Measurements from ENCODE around the gene EFHD2.
"Not testable (repeated sequence)": the region's sequence is repeated elsewhere in the genome, so short reads cannot be mapped to it uniquely, and the experiment has no call there.

EFHD2 gene

DNA sequence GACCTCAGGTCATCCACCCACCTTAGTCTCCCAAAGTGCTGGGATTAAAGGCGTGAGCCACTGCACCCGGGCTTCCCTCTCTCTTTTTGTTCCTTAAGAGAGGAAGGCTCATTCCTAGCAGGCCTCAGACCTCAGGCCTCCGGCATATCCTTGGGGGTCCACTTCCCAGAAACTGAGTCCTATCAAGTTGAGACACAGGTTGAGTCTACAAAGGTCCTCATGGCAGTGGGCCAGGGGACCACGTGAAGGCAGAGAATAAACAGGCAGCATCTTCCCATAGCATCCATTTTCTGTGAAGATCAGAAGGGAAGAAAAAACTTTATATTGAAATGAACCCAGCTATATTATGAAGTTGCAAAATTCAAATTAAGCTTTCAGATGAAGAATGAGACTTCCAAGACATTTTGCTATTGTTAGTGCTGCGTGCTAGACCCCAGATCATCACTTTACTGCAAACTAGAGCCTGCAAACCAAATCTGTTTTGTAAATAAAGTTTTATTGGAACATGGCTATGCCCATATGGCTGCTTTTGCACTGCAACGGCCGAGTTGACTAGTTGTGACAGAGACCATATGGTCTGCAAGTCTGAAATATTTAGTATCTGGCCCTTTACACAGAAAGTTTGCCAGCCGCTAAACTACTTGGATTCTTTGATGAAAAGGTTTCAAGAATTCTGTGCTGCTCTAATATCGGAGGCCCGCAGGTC, 43.3 kb downstream of the EFHD2 start:
- DNase-seq (ENCODE audit: low read depth in 3 of 3), result no peak

DNA sequence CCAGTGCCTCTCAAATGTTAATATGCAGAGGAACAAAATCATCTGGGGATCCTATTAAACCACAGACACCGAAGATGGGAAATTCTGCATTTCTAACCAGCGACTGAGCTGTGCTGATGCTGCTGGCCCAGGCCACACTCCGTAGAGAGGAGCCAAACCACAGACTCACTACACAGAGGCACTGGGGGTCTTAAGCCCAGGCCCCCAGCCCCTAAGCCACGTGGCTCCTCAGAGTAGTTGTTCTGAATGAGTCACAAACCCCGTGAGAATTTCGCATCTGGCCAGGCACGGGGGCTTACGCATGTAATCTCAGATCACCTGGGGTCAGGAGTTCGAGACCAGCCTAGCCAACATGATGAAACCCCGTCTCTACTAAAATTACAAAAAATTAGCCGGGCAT, 44.0 kb downstream of the EFHD2 start:
- DNase-seq (ENCODE audit: low read depth in 3 of 3), result no peak

DNA sequence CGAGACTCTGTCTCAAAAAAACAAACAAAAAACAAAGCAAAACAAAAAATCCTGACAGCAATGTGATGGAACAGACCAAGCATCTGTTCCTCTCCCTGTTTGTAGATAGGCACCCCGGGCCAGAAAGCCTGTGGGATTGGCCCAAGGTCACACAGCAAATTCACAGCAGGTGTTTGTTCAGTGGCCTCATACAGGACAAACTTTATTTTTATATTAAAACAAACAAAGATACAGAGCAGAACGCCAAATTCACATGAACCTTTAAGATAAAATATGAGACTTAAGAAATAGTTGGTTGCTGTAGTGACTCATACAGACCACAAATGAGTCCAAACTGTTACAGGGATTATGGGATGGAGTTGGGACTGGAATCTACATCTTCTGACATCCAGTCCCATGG, 44.6 kb downstream of the EFHD2 start:
- no peak for DNase-seq (ENCODE audit: low read depth in 3 of 3)

DNA sequence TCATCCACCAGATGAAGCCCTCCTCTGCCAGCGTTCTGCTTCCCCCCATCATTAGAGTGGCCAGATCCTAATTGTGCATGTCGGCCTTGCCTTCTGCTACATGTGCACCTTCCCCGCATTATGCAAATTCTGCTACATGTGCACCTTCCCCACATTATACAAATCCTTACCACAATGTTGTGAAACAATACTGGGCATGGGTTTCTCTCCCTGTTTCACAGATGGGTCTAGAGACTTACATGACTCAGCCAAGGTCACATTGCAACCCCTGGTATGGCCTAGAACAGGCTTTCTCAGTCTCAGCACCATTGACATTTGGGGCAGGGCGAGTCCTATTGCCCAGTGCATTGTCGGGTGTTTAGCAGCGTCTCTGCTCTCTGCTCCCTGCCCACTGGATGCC, 45.8 kb downstream of the EFHD2 start:
- no peak for DNase-seq (ENCODE audit: low read depth in 3 of 3)

DNA sequence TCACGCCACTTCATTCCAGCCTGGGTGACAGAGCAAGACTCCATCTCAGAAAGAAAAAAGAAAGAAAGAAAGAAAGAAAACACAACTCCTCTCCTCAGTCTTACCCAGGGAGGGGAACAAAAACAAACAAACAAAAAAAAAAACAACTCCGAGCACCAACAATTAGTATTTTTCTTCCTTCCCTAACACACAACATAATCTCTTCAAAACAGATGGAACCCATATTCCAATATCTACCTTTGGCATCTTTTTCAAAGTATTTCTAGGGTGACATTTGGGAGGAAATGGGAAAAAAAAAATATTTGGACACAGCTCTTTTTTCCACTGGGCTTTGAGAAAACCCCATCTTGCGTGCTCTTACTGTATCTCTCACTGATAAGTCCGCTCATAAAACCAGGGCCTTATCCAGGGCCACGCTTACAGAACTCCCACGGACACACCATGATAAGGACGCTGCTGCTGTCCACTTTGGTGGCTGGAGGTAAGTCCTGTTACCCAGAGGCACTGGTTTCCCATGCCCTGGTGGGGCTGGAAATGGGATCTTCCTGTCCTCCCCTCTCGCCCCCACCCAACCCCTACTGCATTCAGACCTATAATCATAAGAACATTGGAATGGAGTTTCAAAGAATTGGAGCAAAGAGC, 46.7 kb downstream of the EFHD2 start, which contains the start of gene CELA2A:
TSS of gene CELA2A (plus strand) at position 420 of the 642 bp plus-strand sequence. CDS start at position 442, 22 bp downstream.
- DNase-seq (ENCODE audit: low read depth in 3 of 3), result no peak

DNA sequence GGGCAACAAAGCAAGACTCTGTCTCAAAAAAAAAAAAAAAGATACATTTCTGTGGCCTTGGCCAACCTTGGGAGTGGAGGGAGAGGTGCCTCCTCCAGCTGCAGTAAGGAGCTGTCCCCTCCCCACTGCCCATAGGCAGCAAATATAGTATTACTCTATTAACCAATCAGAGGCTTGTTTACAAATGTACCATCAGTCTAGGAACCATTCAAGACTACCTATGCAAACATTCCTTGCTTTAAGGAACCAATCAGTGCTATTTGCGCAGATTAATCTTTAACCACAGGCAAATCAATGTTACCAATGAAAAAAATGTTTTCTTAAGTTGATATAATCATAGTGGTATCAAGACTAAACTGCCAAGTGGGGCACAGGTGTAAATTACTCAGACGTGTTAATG, 47.9 kb downstream of the EFHD2 start:
- DNase-seq (ENCODE audit: low read depth in 3 of 3), result no peak

DNA sequence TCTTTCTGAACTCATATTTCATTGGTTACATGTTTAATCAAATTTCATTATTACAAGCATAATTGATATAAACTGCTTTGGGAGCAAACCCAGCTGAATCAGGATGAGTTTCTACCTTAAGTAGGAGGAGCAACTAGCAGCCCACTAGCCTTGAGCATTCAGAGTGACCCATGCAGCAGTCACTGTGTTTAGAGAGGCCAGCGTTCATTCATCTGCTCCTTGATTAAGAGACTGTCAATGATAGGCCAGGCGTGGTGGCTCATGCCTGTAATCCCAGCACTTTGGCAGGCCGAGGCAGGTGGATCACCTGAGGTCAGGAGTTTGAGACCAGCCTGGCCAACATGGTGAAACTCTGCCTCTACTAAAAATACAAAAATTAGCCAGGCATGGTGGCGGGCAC, 48.7 kb downstream of the EFHD2 start:
- not testable (repeated sequence) for DNase-seq (ENCODE audit: low read depth in 3 of 3)

DNA sequence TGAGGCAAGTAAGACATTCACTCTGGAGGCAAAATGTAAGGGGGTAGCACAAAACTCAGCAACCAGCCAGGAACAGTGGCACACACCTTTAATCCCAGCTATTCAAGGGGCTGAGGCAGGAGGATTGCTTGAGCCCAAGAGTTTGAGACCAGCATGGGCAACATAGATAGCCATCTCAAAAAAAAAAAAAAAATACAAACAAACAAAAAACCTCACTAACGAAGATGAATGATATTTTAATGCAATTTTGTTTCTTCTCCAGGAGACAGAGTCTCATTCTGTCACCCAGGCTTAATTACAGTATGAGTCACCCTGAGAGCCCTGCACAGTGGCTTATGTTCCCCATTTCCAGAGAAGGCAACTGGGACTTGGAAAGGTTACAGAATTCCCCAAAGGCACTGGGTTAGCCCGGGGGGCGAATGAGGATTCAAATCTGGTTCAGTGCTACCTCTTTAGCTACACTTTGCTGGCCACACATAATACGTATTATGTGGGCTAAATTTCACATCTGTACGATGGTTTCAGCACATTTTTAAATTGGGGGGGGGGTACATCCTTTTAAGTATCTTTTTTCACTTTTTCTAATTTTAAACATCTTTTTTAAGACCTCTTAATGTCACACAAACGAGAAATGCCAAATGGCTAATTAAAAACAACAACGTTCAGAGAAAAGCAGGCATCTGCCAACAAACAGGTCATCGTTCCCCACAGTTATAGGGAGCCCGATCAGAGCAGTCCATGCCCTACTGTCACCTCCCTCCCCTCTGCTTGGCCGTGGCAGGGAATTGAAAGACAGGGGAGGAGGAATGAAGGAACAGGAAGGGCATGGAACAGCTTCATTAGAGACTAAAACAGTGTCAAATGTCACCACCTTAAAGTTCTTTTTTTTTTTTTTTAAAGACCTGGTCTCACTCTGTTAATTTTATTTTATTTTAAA, 50.4 kb downstream of the EFHD2 start:
- no peak for DNase-seq (ENCODE audit: low read depth in 3 of 3)

DNA sequence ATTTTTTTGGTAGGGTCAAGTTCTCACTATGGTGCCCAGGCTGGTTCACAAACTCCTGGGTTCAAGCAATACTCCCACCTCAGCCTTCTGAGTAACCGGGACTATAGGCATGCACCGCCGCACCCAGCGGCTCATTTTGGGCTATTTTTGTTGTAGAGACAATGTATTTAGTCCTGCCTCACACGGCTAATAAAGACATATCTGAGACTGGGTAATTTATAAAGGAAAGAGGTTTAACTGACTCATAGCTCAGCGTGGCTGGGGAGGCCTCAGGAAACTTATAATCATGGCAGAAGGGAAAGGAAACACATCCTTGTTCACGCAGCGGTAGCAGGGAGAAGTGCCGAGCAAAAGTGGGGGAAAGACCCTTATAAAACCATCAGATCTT, 51.0 kb downstream of the EFHD2 start:
- DNase-seq (ENCODE audit: low read depth in 3 of 3), result no peak

DNA sequence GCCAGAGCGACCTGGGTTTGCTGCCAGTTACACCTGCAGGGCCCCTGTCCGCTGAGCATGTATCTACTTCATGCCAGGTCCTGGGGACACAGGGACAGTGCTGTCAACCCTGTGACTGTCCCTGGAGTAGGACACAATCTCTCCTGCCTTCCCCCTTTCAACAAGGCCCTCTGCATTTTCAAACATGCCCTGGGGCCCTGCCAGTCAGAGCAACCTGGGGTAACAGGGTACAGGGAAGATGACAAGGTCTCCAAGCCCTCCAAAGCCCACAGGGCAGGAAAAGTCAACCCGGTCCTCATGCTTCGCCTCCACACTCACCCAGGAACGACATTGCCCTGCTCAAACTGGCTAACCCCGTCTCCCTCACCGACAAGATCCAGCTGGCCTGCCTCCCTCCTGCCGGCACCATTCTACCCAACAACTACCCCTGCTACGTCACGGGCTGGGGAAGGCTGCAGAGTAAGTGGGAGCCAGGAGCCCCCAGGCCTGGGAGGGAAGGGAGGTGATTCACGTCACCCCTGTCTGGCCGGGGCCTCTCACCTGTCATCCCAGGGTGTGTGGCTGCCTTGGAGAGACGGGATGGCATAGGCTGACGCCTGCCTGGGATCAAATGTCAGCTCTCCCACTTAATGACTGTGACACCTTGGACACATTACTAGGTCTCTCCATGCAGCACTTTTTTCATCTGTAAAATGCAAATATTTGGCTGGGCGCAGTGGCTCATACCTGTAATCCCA, 53.5 kb downstream of the EFHD2 start:
- not testable (repeated sequence) for DNase-seq (ENCODE audit: low read depth in 3 of 3)

DNA sequence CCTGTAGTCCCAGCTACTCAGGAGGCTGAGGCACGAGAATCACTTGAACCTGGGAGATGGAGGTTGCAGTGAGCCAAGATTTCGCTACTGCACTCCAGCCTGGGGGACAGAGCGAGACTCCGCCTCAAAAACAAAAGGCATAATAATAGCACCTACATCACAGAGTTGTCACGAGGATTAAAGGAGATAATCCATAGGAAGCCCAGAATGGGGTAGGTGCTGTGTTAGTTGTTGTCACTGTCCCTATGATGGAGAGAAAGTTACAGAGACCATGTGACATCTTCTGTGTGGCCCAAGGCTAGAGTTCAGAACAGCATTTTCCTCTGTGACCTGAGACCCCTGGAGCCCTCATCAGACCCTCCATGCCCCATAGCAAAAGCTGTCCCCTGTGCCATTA, 54.2 kb downstream of the EFHD2 start:
- DNase-seq (ENCODE audit: low read depth in 3 of 3), result not testable (repeated sequence)

DNA sequence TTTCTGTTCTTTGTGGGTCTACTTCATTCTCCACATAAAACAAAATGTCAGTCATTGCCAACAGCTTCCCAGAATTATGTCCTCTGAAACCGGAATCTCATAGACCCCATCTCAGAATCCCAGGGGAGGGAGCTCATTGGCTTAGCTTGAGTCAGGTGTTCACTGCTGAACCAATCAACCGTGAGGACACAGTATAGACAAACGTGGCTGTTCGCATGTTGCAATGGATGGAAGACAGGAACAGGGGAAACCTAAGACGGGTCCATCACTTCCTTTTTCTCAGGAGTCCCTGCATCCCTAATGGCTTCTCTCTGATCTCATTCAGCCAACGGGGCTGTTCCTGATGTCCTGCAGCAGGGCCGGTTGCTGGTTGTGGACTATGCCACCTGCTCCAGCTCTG, 56.0 kb downstream of the EFHD2 start:
- no peak for DNase-seq (ENCODE audit: low read depth in 3 of 3)

DNA sequence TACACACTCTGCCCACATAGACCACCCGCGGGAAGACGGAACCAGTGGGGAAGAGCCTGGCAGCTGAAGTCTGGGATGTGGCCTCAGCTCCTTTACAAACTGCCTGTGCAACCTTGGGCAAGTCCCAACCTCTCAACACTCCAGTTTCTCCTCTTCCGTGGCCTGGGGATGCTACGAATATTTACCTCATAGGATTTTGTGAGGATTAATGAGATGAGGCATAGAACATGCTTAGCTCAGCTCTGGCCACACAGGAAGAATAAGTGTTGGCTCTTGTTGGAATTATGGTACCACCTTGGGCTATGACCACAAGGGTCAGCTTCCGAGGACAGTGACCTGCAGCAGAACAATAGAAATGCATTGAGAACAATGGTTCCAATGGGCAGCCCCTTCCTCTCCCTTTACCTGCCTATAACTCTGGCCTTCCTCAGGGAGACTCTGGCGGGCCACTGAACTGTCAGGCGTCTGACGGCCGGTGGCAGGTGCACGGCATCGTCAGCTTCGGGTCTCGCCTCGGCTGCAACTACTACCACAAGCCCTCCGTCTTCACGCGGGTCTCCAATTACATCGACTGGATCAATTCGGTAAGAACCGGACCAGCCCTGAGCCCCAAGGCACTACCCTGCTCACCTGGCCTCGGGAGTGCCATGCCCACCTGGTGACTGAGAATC, 57.4 kb downstream of the EFHD2 start:
- DNase-seq (ENCODE audit: low read depth in 3 of 3), result not testable (repeated sequence)

DNA sequence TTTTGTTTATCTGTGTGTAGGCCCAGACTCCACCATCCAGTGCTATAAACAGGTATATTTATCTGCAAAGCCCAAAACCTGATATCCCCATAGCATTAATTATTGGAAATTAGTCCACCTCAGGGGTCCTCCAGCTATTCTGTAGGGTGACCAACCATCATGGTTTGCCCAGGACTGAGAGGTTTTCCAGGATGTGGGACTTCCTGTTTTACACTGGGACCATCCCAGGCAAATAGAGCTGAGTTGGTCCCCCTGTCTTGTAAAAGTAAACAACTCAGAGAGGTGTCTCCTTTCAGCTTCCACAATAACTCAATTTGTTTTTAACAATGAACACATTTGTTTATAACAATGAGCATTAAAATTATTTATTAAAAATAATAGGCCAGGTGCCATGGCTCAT, 58.5 kb downstream of the EFHD2 start:
- no peak for DNase-seq (ENCODE audit: low read depth in 3 of 3)

DNA sequence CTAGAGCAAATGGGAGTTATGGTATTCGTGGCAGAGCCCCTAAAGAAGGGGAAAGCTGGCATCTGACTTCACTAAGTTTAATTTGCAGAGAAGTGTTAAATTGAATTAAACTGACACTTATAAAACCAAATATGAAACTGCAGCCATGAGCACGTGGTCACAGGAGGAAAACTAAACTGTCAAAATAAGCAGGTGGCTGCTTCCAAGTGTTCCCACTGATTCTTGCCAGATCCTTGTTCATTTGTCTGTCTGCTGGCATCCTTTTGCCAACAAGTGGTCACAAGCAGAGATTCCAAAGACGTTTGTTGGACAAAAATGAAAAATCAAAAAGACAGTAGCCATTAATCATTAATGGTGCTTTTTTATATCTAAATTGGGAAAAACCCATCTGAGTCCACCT, 59.7 kb downstream of the EFHD2 start:
- no peak for DNase-seq (ENCODE audit: low read depth in 3 of 3)

DNA sequence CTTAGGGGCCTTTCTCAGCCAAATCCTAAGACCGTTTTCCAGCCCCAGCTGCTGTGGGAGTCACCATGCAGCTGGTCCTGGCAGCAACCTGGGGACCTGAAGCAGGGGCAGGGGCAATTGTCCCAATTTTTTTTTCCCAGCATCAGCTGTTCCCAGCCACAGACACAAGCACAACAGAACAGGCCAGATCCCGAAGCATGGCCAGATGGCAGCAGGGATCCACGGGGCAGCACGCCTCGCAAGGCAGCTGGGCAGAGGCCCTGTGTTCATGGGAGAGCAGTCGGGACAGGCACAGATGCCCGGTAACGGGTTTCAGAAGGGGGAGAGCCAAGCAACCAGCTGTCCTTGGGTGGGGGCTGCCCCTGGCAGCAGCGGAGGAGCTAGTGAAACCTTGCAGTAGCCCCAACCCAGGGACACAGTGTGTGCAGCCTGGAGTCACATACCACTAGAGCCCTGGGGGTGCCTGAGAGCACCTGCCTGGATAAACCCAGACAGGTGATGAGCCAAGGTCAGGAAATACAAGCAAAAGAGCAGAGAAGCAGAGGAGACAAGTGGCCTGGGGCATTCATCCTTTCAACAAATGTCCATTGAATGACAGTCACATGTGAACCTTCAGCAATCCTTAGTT, 60.2 kb downstream of the EFHD2 start:
- not testable (repeated sequence) for DNase-seq (ENCODE audit: low read depth in 3 of 3)

DNA sequence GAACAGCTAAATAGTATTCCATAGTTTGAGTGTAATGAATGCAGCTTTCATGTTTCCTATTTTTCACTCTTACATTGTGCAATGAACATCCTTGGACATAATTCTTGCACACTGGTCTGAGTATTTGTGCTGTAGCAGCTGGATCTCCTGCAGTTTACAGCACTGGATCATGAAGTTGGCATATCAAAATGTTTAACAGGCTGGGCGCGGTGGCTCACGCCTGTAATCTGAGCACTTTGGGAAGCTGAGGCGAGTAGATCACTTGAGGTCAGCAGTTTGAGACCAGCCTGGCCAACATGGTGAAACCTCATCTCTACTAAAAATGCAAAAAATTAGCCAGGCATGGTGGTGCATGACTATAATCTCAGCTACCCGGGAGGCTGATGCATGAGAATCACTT, 61.4 kb downstream of the EFHD2 start:
- DNase-seq (ENCODE audit: low read depth in 3 of 3), result not testable (repeated sequence)

DNA sequence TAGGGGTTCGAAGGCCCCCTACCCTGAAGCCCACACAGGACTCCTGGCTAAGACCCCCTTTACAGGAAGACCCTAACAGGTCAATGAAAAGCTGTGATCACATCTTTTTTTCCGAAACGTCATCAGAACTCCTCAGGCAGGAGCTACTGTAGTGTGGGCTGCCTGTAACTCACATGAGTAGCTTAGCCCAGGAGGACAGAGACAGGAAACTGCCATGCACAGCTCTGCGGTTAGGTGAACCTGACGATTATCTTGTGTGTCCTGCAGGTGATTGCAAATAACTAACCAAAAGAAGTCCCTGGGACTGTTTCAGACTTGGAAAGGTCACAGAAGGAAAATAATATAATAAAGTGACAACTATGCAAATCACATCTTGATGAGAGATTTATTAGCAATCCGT, 62.0 kb downstream of the EFHD2 start:
- DNase-seq (ENCODE audit: low read depth in 3 of 3), result not testable (repeated sequence)

DNA sequence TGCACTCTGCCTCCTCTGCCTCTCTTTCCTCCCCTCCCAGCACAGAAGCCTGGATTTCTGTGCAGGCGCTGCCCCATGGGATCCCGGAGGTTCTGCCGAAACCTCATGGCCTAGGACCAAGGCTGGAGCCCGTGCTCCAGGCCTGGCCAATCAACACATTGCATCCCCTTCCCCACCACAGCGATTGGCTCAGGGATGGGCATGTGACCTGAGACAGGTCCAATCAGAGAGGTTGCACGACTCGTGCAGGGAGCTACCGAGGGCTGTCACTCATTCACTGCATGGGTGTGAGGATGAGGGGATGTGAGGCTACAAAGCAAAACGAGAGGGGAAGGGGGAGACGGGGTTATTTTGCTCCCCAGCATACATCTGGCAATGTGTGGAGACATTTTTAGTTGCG, 62.9 kb downstream of the EFHD2 start:
- no peak for DNase-seq (ENCODE audit: low read depth in 3 of 3)

DNA sequence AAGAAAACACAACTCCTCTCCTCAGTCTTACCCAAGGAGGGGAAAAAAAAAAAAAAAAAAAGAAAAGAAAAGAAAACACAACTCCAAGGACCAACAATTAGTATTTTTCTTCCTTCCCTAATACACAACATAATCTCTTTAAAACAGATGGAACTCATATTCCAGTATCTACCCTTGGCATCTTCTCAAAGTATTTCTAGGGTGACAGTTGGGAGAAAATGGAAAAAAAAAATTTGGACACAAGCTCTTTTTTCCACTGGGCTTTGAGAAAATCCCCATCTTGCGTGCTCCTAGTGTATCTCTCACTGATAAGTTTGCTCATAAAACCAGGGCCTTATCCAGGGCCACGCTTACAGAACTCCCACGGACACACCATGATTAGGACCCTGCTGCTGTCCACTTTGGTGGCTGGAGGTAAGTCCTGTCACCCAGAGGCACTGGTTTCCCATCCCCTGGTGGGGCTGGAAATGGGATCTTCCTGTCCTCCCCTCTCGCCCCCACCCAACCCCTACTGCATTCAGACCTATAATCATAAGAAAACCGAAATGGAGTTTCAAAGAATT, 66.1 kb downstream of the EFHD2 start, which contains the start of gene CELA2B:
TSS of gene CELA2B (plus strand) at position 353 of the 563 bp plus-strand sequence. CDS start at position 375, 22 bp downstream.
- no peak for DNase-seq (ENCODE audit: low read depth in 3 of 3)
